ENCODE measurements around the gene CACNA1A.
A peak's percentile ranks its signal among the peaks of the same experiment; 100 is the strongest.

The CACNA1A gene

DNA sequence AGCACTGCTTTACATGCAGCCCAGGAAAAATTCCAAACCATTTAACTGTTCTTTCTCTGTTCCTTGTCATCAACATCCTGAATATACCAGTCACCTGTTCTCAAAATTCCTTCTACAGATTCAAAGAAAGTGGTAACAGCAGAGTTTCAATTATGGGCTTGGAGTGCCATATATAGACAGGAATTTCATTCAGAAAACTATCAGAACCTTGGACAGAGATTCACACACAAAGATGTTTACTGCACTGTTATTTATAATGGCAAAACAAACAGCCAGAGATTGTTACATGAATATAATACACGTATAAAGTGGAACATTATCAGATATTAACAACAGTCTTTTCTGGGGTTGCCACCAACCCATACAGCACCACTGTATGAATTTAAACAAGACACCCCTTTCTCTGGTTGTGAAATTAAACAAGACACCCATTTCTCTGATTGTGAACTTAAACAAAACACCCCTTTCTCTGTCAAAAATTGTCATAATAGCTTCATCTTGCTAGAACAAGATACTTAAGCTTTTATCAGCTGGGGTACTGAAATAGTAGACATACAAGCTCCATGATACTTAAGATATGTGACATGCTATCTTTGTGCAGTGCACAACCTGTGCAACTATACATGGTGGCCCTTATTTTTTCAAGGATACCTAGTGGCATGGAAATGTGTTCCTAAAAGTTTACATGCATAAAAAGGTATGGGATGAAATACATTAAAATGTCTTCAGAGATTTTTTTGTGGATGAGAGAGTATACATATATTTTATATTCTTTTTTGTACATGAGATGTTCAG lies 12.6 kb downstream of the CACNA1A start:
- DNase-seq (ENCODE audit: low read depth in 2 of 2), result no peak

GRCh38 chr19:13492128-13492527 lies 14.2 kb downstream of the CACNA1A start:
- no peak for DNase-seq (ENCODE audit: low read depth in 2 of 2)

DNA sequence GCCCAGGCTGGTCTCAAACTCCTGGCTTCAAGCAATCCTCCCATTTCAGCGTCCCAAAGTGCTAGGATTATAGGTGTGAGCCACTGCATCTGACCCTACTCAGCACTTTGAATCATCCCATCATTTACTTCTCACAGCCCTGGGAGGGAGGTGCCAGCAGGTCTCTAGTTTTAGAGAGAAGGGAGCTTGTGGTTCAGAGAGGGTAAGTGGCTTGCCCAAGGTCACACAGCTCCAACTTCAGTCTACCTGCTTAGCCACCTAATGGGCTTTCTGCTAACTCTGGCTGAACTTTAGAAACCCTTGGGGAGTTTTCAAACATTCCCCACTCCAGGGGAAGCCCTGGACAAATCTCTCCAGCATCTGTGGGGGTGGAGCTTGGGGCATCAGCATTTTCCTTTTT lies 18.3 kb downstream of the CACNA1A start:
- no peak for DNase-seq (ENCODE audit: low read depth in 2 of 2)

GRCh38 chr19:13484166-13484565 lies 22.1 kb downstream of the CACNA1A start:
- no peak for DNase-seq (ENCODE audit: low read depth in 2 of 2)

GRCh38 chr19:13483215-13483614 lies 23.1 kb downstream of the CACNA1A start:
- DNase-seq (ENCODE audit: low read depth in 2 of 2), result no peak

DNA sequence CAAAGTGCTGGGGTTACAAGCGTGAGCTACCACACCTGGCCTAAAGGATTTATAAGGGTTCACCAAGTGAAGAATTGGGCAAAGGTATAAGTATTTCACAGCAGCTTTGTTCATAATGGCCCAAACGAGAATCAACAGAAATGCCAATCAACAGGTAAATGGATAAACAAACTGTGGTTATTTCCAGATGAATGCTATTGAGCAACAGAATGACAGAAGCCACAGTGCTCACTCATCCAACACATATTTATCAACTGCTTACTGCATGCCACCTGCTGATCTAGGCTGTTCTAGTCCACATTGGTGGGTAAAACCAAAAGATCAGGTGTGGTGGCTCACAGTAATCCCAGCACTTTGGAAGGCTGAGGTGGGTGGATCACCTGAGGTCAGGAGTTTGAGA lies 27.7 kb downstream of the CACNA1A start:
- no peak for DNase-seq (ENCODE audit: low read depth in 2 of 2)

GRCh38 chr19:13476071-13476470 lies 30.2 kb downstream of the CACNA1A start:
- DNase-seq (ENCODE audit: low read depth in 2 of 2), result no peak

- no peak for DNase-seq (ENCODE audit: low read depth in 2 of 2)
These were observed 31.2 kb downstream of the CACNA1A start for GRCh38 chr19:13475044-13475443.

DNA sequence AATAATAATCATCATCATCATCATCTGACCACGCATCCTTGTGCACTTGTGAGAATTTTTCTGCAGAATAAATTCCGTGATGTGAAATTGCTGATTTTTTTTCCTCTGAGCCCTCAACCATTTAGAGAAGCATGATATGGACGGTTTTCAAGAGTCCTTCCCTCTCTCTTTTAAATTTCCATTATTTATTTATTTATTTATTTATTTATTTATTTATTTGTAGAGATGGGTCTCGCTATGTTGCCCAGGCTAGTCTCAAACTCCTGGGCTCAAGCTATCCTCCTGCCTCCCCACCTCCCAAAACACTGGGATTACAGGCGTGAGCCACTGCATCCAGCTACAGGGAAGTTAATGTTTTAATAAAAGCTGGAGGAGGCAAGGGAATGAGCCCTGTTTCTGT lies 39.6 kb downstream of the CACNA1A start:
- no peak for DNase-seq (ENCODE audit: low read depth in 2 of 2)

DNA sequence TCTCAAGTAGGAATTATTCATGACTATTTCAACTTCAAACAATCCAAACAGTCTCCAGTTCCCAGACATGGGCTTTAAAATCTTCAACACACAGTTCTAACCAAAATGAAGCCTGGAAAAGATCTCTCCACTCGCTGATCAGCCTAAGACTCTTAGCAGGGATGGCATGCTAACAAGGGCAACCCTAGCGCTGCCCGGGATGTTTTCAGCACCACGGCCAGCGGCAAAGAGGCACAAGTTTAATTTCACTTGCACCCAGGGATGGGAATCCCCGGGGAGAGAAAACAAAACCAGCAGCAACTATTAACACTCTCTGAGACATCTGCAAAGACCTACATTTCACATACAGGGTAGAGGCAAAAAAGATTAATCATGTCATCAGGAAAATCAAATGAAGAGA lies 43.0 kb downstream of the CACNA1A start:
- no peak for DNase-seq (ENCODE audit: low read depth in 2 of 2)

DNA sequence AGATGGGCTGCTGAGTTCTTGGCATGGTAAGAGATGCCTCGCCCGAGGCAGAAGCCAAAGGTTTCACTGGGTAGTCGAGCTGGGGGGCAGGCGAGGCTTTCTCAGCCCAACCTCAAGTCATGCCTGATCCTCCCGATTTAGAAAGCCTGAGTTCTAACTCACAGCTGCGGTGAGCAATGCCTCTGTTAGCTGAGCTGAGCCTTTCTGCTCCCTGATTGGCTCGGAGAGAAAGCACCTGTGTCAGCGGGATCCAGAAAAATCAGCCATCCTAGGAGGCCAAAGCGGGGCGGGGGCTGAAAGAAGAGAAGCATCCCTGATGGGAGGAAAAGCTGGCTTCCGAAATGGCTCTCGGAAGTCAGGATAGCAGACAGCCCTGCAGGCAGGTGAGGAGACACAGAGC lies 44.7 kb downstream of the CACNA1A start:
- no peak for DNase-seq (ENCODE audit: low read depth in 2 of 2)

- DNase-seq (ENCODE audit: low read depth in 2 of 2), result no peak
These were observed 46.2 kb downstream of the CACNA1A start for GRCh38 chr19:13460045-13460444.

- DNase-seq (ENCODE audit: low read depth in 2 of 2), result no peak
These were observed 46.9 kb downstream of the CACNA1A start for GRCh38 chr19:13459351-13459750.

- DNase-seq (ENCODE audit: low read depth in 2 of 2), result no peak
These were observed 54.8 kb downstream of the CACNA1A start for GRCh38 chr19:13451434-13451995.

DNA sequence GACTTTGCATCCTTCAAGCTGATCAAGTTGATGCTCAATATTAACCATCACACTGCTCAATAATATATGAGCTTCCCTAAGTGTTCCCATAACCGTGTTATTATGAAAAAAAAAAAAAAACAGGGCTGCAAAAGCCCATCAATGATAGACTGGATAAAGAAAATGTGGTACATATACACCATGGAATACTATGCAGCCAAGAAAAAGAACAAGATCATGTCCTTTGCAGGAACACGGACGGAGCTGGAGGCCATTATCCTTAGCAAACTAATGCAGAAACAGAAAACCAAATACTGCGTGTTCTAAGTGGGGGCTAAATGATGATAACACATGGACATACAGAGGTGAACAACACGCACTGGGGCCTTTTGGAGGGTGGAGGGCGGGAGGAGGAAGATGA lies 58.3 kb downstream of the CACNA1A start:
- no peak for DNase-seq (ENCODE audit: low read depth in 2 of 2)

GRCh38 chr19:13441810-13442512 lies 64.3 kb downstream of the CACNA1A start:
- DNase-seq (ENCODE audit: low read depth in 2 of 2), result no peak

DNA sequence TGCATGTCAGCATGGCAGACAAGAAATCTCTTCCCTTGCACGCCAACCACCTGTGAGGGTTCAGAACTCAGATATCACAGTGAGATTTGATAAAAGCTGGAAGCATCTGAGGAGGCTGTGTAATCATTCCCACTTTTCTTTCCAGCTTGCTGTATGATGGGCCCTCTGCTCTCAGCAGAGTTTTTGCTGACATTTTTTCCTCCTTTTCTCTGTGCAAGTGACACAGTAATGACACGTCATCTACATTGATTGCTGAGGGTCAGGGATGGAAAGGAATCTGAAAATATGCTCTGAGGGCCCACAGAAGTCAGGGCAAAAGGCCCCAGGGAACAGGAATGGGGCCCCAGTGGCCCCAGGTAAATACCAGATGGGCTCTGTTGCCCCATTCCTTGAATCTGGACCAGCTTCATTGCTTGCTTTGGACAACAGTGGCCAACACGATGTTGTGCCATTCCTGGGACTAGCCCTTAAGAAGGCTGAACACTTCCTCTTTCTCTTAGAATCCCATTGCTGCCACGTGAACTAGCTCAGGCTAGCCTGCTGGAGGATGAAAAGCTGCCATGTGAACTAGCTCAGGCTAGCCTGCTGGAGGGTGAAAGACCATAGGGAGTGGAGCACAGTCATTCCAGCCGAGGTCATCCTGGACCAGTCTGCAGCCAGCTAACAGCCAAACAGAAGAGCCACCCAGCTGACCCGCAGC lies 68.2 kb downstream of the CACNA1A start:
- DNase-seq (ENCODE audit: low read depth in 2 of 2), result no peak

DNA sequence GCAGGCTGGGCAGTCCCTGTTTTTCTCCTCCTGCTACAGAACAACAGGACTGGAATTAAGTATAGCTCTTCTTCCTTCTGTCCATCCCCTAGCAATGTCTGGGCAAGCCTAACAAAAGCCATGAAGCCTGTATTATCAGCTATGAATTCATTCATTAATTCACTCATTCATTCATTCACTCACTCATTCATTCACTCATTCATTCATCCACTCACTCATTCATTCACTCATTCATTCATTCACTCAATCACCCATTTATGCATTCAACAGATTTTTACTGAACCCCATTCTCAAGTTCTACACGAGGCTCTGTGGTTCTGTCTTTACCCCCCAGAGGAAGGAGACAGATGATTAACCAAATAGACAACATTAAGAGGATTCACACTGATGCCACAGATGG lies 69.9 kb downstream of the CACNA1A start:
- no peak for DNase-seq (ENCODE audit: low read depth in 2 of 2)

DNA sequence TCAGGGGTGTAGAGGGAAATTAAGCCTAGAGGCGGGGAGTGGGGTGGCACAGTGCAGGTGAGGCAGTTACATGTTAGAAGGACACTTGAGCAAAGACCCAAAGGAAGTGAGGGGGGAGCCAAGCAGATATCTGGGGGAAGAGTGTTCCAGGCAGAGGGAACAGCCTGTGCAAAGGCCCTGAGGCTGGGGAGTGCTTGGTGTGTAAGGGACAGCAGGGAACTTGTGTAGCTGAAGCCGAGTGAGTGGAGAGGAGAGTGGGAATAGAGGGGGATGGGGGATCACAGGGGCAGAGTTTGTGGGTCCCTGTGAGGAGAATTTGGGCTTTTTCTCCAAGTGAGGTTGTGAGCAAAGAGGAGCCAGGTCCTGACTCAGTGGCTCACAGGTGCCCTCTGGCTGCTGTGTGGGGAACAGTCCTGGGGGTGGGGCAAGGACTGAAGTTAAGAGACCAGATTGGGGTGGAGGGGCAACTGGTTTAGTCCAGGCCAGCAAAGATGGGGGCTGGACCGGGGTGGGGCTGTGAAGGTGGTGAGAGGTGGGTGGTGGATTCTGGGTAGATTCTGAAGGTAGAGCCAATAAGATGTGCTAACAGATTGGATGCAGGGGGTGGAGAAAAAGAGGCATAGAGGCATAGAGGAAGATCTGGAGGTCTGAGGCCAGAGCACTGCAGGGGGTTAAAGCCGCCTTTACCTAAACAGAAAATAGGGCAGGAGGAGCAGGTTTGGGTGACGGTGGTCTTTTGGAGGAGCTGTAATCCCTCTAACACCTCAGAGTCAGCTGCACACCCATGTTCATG lies 75.3 kb downstream of the CACNA1A start:
- DNase-seq (ENCODE audit: low read depth in 2 of 2), result peak in 1 of 2 donors; percentile 10

DNA sequence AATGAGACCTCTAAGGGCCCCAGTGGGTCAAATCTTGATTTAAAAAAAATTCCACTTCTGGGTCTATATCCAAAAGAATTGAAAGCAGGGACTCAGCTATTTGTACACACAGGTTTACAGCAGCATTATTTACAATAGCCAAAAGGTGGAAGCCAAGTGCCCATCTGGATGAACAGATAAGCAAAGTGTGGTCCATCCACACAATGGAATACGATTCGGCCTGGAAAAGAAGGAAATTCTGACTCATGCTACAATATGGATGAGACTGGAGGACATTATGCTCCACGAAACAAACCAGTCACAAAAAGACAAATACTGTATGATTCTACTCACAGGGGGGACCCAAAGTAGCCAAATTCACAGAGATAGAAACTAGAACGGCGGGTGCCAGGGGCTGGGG lies 76.7 kb downstream of the CACNA1A start:
- DNase-seq (ENCODE audit: low read depth in 2 of 2), result no peak

- no peak for DNase-seq (ENCODE audit: low read depth in 2 of 2)
These were observed 77.9 kb downstream of the CACNA1A start for GRCh38 chr19:13428352-13428751.

Data from stimulated activated CD8-positive, alpha-beta memory T cell treated with anti-CD3 and anti-CD28 coated beads, Interleukin-15, amount 100 ng/mL, for 4 hours (primary cell).